ENCODE data around the gene BAIAP2. TPM values are rescaled to one million over a fixed set of nuclear protein-coding genes. Genes with fewer than 3 reads are reported as not detected.

Gene BAIAP2
- total RNA-seq, 2 donors from 2014 or later = 8.0 to 11.5 TPM

GRCh38 chr17:80998118-80998747 lies 36.7 kb upstream of the BAIAP2 start:
- Histone ChIP-seq H3K4me3 (no peak overlapping the region), H3K9me3 (no peaks in the 10 kb centered on the region), H3K27me3 (no peaks in the 10 kb centered on the region), H3K36me3 (replicated peaks in 1 of 2; ENCODE audit: insufficient read depth in 1 of 2, low read depth in 2 of 2) (peaks cover 12 to 30% of the 10 kb centered on the region in 2 donors), H3K4me1 (peaks cover 36% of the 10 kb centered on the region), H3K27ac (no peak overlapping the region)
- intact Hi-C loops (cut with DNase I) = no loop called here
- DNase-seq = no peak
- WGBS, 2 donors = 92 to 94% methylated on average over 3 to 19 of the region's 19 CpGs
- no peak for TF ChIP-seq CTCF (IDR thresholded peaks at IDR 0.05)
- TF ChIP-seq POLR2A (IDR thresholded peaks at IDR 0.05) = no peak
- ATAC-seq = no peak

- intact Hi-C loops (cut with DNase I) = no loop called here
- TF ChIP-seq POLR2A (IDR thresholded peaks at IDR 0.05) = no peak
- TF ChIP-seq CTCF (IDR thresholded peaks at IDR 0.05) = no peak
- H3K27ac ChIP-seq = no peak overlapping the region
- ATAC-seq (no peak), DNase-seq (no peak)
- peaks cover 12 to 30% of the 10 kb centered on the region in 2 donors for H3K36me3 ChIP-seq (replicated peaks in 1 of 2; ENCODE audit: insufficient read depth in 1 of 2, low read depth in 2 of 2)
- no peaks in the 10 kb centered on the region for H3K27me3 ChIP-seq
- H3K4me3 ChIP-seq = no peak overlapping the region
- H3K9me3 ChIP-seq = no peaks in the 10 kb centered on the region
- WGBS, 2 donors = 86 to 92% methylated on average over 11 to 34 of the region's 39 CpGs
- H3K4me1 ChIP-seq = peaks cover 33% of the 10 kb centered on the region
Observed at GRCh38 chr17:80998748-80999535, 36.0 kb upstream of the BAIAP2 start.

- Histone ChIP-seq H3K4me3 (no peak overlapping the region), H3K27ac (no peak overlapping the region), H3K36me3 (replicated peaks in 1 of 2; ENCODE audit: insufficient read depth in 1 of 2, low read depth in 2 of 2) (peaks cover 12 to 30% of the 10 kb centered on the region in 2 donors), H3K9me3 (no peaks in the 10 kb centered on the region), H3K4me1 (peaks cover 29% of the 10 kb centered on the region), H3K27me3 (no peaks in the 10 kb centered on the region)
- WGBS, 2 donors = 92% methylated on average over 17 to 22 of the region's 40 CpGs
- no peak for DNase-seq
- TF ChIP-seq POLR2A (IDR thresholded peaks at IDR 0.05) = no peak
- no peak for TF ChIP-seq CTCF (IDR thresholded peaks at IDR 0.05)
- intact Hi-C loops (cut with DNase I) = no loop called here
- ATAC-seq = no peak
Observed at GRCh38 chr17:80999536-81000333, 35.2 kb upstream of the BAIAP2 start.

GRCh38 chr17:81000334-81000630 lies 34.7 kb upstream of the BAIAP2 start:
- no peak for ATAC-seq
- TF ChIP-seq POLR2A (IDR thresholded peaks at IDR 0.05) (no peak), CTCF (IDR thresholded peaks at IDR 0.05) (no peak)

More at GRCh38 chr17:81000334-81000630, 34.7 kb upstream of the BAIAP2 start:
- intact Hi-C loops (cut with DNase I) = no loop called here
- no peak for DNase-seq
- Histone ChIP-seq H3K27me3 (no peaks in the 10 kb centered on the region), H3K9me3 (no peaks in the 10 kb centered on the region), H3K4me1 (peaks cover 29% of the 10 kb centered on the region), H3K4me3 (no peak overlapping the region), H3K27ac (no peak overlapping the region), H3K36me3 (replicated peaks in 1 of 2; ENCODE audit: insufficient read depth in 1 of 2, low read depth in 2 of 2) (peaks cover 12 to 30% of the 10 kb centered on the region in 2 donors)
- WGBS, 2 donors = 93% methylated on average over 5 of the region's 8 CpGs; no CpG with 5 or more reads in 1 of the 2 donors
